Activated CD8-positive, alpha-beta T cell treated with anti-CD3 and anti-CD28 coated beads, Interleukin-2, amount 10 ng/mL, durations not matched to agents 7 days and 5 days (primary cell): ENCODE data around the gene APPL1. TPM values are rescaled to one million over a fixed set of nuclear protein-coding genes. Genes with fewer than 3 reads are reported as not detected.

Experiments used
- ATAC-seq: fragments of 150-1000 bp; cut with Tn5 transposase; one replicate; pipeline ENCODE4 v1.10.0; 2021; ENCODE audit warnings: moderate library complexity
- CTCF ChIA-PET: fragments of 350-600 bp; sonication (Branson Sonifier 250); formaldehyde crosslinking; loops from one replicate; lab custom pipeline; 2021; ENCODE audit warnings: antibody characterized with exemption; lab: Charles Lee
- POLR2A ChIA-PET: fragments of 350-600 bp; sonication (Branson Sonifier 250); formaldehyde crosslinking; loops from one replicate; lab custom pipeline; 2021; ENCODE audit warnings: antibody characterized with exemption; lab: Charles Lee
- DNase-seq: peaks from one replicate; pipeline ENCODE4 v3.0.0-alpha.2; 2020
- H3K27ac Mint-ChIP-seq: one replicate; pipeline ENCODE4 v1.8.0; 2021; ENCODE audit warnings: mild to moderate bottlenecking, mixed read lengths
- H3K27me3 Mint-ChIP-seq: one replicate; pipeline ENCODE4 v1.8.0; 2021; ENCODE audit warnings: low read depth, mixed read lengths
- H3K36me3 Mint-ChIP-seq: one replicate; pipeline ENCODE4 v1.8.0; 2021; ENCODE audit warnings: low read depth, mixed read lengths
- H3K4me1 Mint-ChIP-seq: one replicate; pipeline ENCODE4 v1.8.0; 2021; ENCODE audit warnings: low read depth, mixed read lengths
- H3K4me3 Mint-ChIP-seq: one replicate; pipeline ENCODE4 v1.8.0; 2021; ENCODE audit warnings: mild to moderate bottlenecking, mixed read lengths
- H3K9me3 Mint-ChIP-seq: one replicate; pipeline ENCODE4 v1.8.0; 2022; ENCODE audit warnings: mixed read lengths; ENCODE audit not compliant: insufficient read depth
- total RNA-seq, 2 experiments: library from RNA; stranded (reverse); gene quantifications; one replicate each; pipeline ENCODE4 v1.2.3, GENCODE V29; 2021

Gene APPL1
- total RNA-seq, 2 experiments from 2014 or later = 36.6 to 37.3 TPM

- Mint-ChIP-seq H3K27me3 (no peaks in the 10 kb centered on the region), H3K9me3 (no peaks in the 10 kb centered on the region), H3K4me1 (peaks cover 32% of the 10 kb centered on the region), H3K4me3 (no peak overlapping the region), H3K27ac (no peak overlapping the region), H3K36me3 (peaks cover 3% of the 10 kb centered on the region)
- no peak for ATAC-seq
- ChIA-PET POLR2A (no interaction called here), CTCF (no interaction called here)
- DNase-seq = no peak
These were observed 2.5 kb downstream of the APPL1 start for GRCh38 chr3:57230006-57230405.

- no peaks in the 10 kb centered on the region for H3K9me3 Mint-ChIP-seq
- no peak overlapping the region for H3K27ac Mint-ChIP-seq
- H3K27me3 Mint-ChIP-seq = no peaks in the 10 kb centered on the region
- H3K4me3 Mint-ChIP-seq = no peak overlapping the region
- POLR2A ChIA-PET = no interaction called here
- DNase-seq = no peak
- H3K4me1 Mint-ChIP-seq = peaks cover 19% of the 10 kb centered on the region
- CTCF ChIA-PET = interaction anchor here (1.0 kb wide), 1 partner anchor 164 kb away, joined by 4 read pairs; no protein-coding TSS in a partner anchor
- ATAC-seq = no peak
- peaks cover 15% of the 10 kb centered on the region for H3K36me3 Mint-ChIP-seq
These were observed 6.3 kb downstream of the APPL1 start for GRCh38 chr3:57233799-57234198.

GRCh38 chr3:57234613-57235575 is 7.4 kb downstream of the APPL1 start:
- peaks cover 24% of the 10 kb centered on the region for H3K36me3 Mint-ChIP-seq
- no peaks in the 10 kb centered on the region for H3K9me3 Mint-ChIP-seq

GRCh38 chr3:57244946-57245345 is 17.4 kb downstream of the APPL1 start:
- H3K9me3 Mint-ChIP-seq = no peaks in the 10 kb centered on the region
- ChIA-PET CTCF (interaction anchor here (1.8 kb wide), 1 partner anchor 18 kb away, joined by 4 read pairs; the partner anchor contains the start of gene APPL1), POLR2A (no interaction called here)
- no peak overlapping the region for H3K27ac Mint-ChIP-seq
- no peak for ATAC-seq
- H3K4me3 Mint-ChIP-seq = no peak overlapping the region
- H3K36me3 Mint-ChIP-seq = peaks cover 39% of the 10 kb centered on the region
- no peaks in the 10 kb centered on the region for H3K4me1 Mint-ChIP-seq
- H3K27me3 Mint-ChIP-seq = no peaks in the 10 kb centered on the region
- no peak for DNase-seq

More at GRCh38 chr3:57234613-57235575, 7.4 kb downstream of the APPL1 start:
- Mint-ChIP-seq H3K4me3 (no peak overlapping the region), H3K27ac (no peak overlapping the region), H3K4me1 (peaks cover 10% of the 10 kb centered on the region), H3K27me3 (no peaks in the 10 kb centered on the region)
- no peak for DNase-seq
- POLR2A ChIA-PET = no interaction called here
- CTCF ChIA-PET = no interaction called here
- no peak for ATAC-seq

GRCh38 chr3:57252404-57252803 is 24.9 kb downstream of the APPL1 start:
- POLR2A ChIA-PET = no interaction called here
- Mint-ChIP-seq H3K27ac (no peak overlapping the region), H3K27me3 (no peaks in the 10 kb centered on the region), H3K36me3 (peaks cover 25% of the 10 kb centered on the region), H3K4me1 (no peaks in the 10 kb centered on the region), H3K9me3 (no peaks in the 10 kb centered on the region), H3K4me3 (no peak overlapping the region)
- CTCF ChIA-PET = no interaction called here
- DNase-seq = no peak
- no peak for ATAC-seq

- no peaks in the 10 kb centered on the region for H3K27me3 Mint-ChIP-seq
- no peaks in the 10 kb centered on the region for H3K4me1 Mint-ChIP-seq
- no peak overlapping the region for H3K4me3 Mint-ChIP-seq
- ChIA-PET POLR2A (no interaction called here), CTCF (interaction anchor here (1.2 kb wide), 1 partner anchor 86 kb away, joined by 3 read pairs; no protein-coding TSS in a partner anchor)
- peaks cover 39% of the 10 kb centered on the region for H3K36me3 Mint-ChIP-seq
- ATAC-seq = no peak
- DNase-seq = no peak
- no peaks in the 10 kb centered on the region for H3K9me3 Mint-ChIP-seq
- no peak overlapping the region for H3K27ac Mint-ChIP-seq
These were observed 29.3 kb downstream of the APPL1 start for GRCh38 chr3:57256844-57257243.

GRCh38 chr3:57257678-57258077 is 30.1 kb downstream of the APPL1 start:
- no peaks in the 10 kb centered on the region for H3K9me3 Mint-ChIP-seq
- no peaks in the 10 kb centered on the region for H3K4me1 Mint-ChIP-seq
- no peak overlapping the region for H3K4me3 Mint-ChIP-seq
- CTCF ChIA-PET = no interaction called here
- no peak overlapping the region for H3K27ac Mint-ChIP-seq
- H3K36me3 Mint-ChIP-seq = peaks cover 42% of the 10 kb centered on the region
- H3K27me3 Mint-ChIP-seq = no peaks in the 10 kb centered on the region
- POLR2A ChIA-PET = no interaction called here
- ATAC-seq (no peak), DNase-seq (no peak)

- peaks cover 66% of the 10 kb centered on the region for H3K36me3 Mint-ChIP-seq
- CTCF ChIA-PET = no interaction called here
- no peak overlapping the region for H3K4me3 Mint-ChIP-seq
- H3K9me3 Mint-ChIP-seq = peaks cover 4% of the 10 kb centered on the region
- POLR2A ChIA-PET = no interaction called here
- ATAC-seq (no peak), DNase-seq (no peak)
- H3K27me3 Mint-ChIP-seq = no peaks in the 10 kb centered on the region
- no peaks in the 10 kb centered on the region for H3K4me1 Mint-ChIP-seq
- no peak overlapping the region for H3K27ac Mint-ChIP-seq
These were observed 33.6 kb downstream of the APPL1 start for GRCh38 chr3:57261119-57261518.

- Mint-ChIP-seq H3K27ac (no peak overlapping the region), H3K27me3 (no peaks in the 10 kb centered on the region), H3K36me3 (peaks cover 72% of the 10 kb centered on the region), H3K4me1 (no peaks in the 10 kb centered on the region), H3K4me3 (no peak overlapping the region), H3K9me3 (peaks cover 4% of the 10 kb centered on the region)
- ATAC-seq (no peak), DNase-seq (no peak)
- CTCF ChIA-PET = no interaction called here
- POLR2A ChIA-PET = no interaction called here
These were observed 34.4 kb downstream of the APPL1 start for GRCh38 chr3:57261929-57262328.

- H3K27me3 Mint-ChIP-seq = no peaks in the 10 kb centered on the region
- DNase-seq (no peak), ATAC-seq (no peak)
- peaks cover 59% of the 10 kb centered on the region for H3K36me3 Mint-ChIP-seq
- CTCF ChIA-PET = no interaction called here
- H3K4me3 Mint-ChIP-seq = no peak overlapping the region
- no peak overlapping the region for H3K27ac Mint-ChIP-seq
- POLR2A ChIA-PET = no interaction called here
- H3K9me3 Mint-ChIP-seq = peaks cover 4% of the 10 kb centered on the region
- no peaks in the 10 kb centered on the region for H3K4me1 Mint-ChIP-seq
These were observed 40.9 kb downstream of the APPL1 start for GRCh38 chr3:57268416-57268815.

- Mint-ChIP-seq H3K9me3 (no peaks in the 10 kb centered on the region), H3K27ac (no peak overlapping the region), H3K4me1 (no peaks in the 10 kb centered on the region), H3K4me3 (no peak overlapping the region), H3K36me3 (peaks cover 12% of the 10 kb centered on the region), H3K27me3 (no peaks in the 10 kb centered on the region)
- ATAC-seq = no peak
- ChIA-PET POLR2A (no interaction called here), CTCF (no interaction called here)
- DNase-seq = no peak
These were observed 47.3 kb downstream of the APPL1 start for GRCh38 chr3:57274845-57275244.

- CTCF ChIA-PET = no interaction called here
- Mint-ChIP-seq H3K27ac (no peak overlapping the region), H3K9me3 (no peaks in the 10 kb centered on the region), H3K27me3 (no peaks in the 10 kb centered on the region), H3K4me3 (no peak overlapping the region), H3K36me3 (peaks cover 10% of the 10 kb centered on the region), H3K4me1 (no peaks in the 10 kb centered on the region)
- DNase-seq = no peak
- ATAC-seq = no peak
- POLR2A ChIA-PET = no interaction called here
These were observed 47.9 kb downstream of the APPL1 start for GRCh38 chr3:57275393-57275792.
